Measurements from ENCODE around the gene VPS37B. TPM values are rescaled to one million over a fixed set of nuclear protein-coding genes. Genes with fewer than 3 reads are reported as not detected.
"Not testable (repeated sequence)": the region's sequence is repeated elsewhere in the genome, so short reads cannot be mapped to it uniquely, and the experiment has no call there.

VPS37B gene
- total and polyA plus RNA-seq, 2 donors: 8.9 to 28.2 TPM

DNA sequence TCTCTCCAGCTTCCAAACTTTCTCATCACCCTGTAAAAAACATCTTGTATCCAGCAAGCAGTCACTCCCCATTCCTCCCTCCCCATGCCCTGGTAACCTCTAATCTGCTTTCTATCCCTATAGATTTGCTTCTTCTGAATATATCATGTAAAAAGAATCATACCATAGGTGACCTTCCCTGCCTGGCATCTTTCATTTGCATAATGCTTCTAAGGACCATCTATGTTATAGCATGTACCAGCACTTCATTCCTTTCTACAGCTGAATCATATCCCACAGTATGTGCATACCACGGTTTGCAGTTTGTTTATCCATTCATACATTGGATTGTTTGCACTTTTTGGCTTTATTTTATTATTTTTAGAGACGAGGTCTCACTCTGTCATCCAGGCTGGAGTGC, 22.9 kb upstream of the VPS37B start:
- 93% methylated on average over 2 of the region's 2 CpGs for WGBS
- no peaks in the 10 kb centered on the region for H3K27me3 ChIP-seq (ENCODE audit: control insufficient read depth in 2 of 2, insufficient read depth in 1 of 2, low read length in 1 of 2)
- H3K9me3 ChIP-seq (ENCODE audit: control insufficient read depth in 2 of 2, insufficient read depth in 1 of 2, low read length in 1 of 2): peaks cover 0 to 8% of the 10 kb centered on the region in 2 donors
- no peak overlapping the region for H3K4me3 ChIP-seq (ENCODE audit: low read length in 2 of 2)
- DNase-seq (ENCODE audit: low read depth in 6 of 9, low spot score in 9 of 9): no peak
- H3K27ac ChIP-seq (ENCODE audit: low read depth in 1 of 2, low read length in 1 of 2): no peak overlapping the region
- H3K4me1 ChIP-seq (ENCODE audit: control insufficient read depth in 2 of 2, insufficient read depth in 2 of 2, low read length in 2 of 2): peaks cover 0 to 6% of the 10 kb centered on the region in 2 donors
- no peaks in the 10 kb centered on the region for H3K36me3 ChIP-seq (ENCODE audit: control insufficient read depth in 2 of 2, insufficient read depth in 2 of 2, low read length in 1 of 2)

DNA sequence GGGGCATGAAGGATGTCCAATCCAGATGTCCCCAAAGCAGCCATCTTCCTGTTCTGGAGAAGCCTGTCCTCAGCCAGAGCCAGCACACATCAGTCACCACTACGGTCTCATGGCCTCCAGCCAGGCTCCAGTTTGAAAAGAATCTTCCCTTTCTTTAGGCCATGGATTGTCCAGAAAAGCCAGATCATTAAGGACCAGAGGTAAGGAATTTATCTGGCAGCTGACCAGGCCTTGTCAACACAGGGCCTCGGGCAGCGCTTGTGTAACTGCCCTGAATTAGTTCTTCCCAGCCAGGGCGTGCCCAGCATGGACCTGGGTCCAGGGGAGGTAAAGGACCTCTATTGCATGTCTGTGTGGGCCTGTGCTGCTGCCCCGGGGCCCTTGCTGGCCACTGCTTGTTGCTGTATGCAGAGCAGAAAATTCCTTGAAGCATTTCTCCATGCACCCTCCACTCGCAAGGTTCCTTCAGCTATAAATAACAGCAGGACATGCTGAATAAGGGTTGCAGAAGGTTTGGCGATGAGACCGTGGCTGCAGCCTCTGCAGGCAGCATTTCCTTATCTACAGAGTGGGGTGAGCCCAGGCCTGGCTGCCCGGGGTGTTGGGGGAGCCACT, 21.7 kb upstream of the VPS37B start:
- Histone ChIP-seq H3K27me3 (ENCODE audit: control insufficient read depth in 2 of 2, insufficient read depth in 1 of 2, low read length in 1 of 2) (no peaks in the 10 kb centered on the region), H3K4me3 (ENCODE audit: low read length in 2 of 2) (no peak overlapping the region), H3K36me3 (ENCODE audit: control insufficient read depth in 2 of 2, insufficient read depth in 2 of 2, low read length in 1 of 2) (no peaks in the 10 kb centered on the region), H3K27ac (ENCODE audit: low read depth in 1 of 2, low read length in 1 of 2) (no peak overlapping the region), H3K4me1 (ENCODE audit: control insufficient read depth in 2 of 2, insufficient read depth in 2 of 2, low read length in 2 of 2) (peaks cover 0 to 6% of the 10 kb centered on the region in 2 donors), H3K9me3 (ENCODE audit: control insufficient read depth in 2 of 2, insufficient read depth in 1 of 2, low read length in 1 of 2) (peaks cover 0 to 8% of the 10 kb centered on the region in 2 donors)
- WGBS: 72% methylated on average over 9 of the region's 9 CpGs
- no peak for DNase-seq (ENCODE audit: low read depth in 6 of 9, low spot score in 9 of 9)

DNA sequence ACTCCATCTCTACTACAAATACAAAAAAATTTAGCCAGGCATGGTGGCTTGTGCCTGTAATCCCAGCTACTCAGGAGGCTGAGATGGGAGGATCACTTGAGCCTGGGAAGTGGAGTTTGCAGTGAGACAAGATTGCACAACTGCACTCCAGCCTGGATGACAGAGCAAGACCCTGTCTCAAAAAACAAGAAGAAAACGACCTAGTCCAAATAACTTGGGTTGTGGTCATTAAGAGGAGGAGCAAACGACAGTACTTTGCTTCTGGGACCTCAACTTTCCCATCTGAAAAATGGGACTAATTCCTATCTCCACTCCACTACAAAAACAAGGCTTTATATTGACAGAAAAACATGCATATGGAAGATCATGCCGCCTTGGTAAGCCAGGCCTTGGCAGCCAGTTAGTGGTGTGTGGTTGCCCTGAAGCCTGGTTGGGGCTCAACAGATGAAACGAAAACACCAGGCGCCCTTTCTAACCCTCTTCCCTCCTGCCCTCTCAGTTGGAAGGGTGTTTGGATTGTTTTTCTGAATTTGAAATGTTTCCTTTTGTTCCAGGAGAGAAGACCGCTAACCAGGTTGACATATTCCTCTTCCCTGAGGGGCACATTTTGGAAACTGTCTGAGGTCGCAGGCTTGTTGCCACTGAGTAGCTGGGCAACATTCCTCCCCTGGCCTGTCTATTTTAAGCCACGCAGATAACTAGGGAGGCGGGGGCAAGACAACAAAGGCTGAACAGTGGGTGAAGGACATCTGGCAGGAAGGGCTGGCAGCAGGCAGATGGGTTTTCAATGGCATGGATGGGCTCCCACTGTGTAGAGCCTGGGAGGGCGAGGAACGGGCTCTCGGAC, 13.7 kb upstream of the VPS37B start:
- no peak for DNase-seq (ENCODE audit: low read depth in 6 of 9, low spot score in 9 of 9)
- no peaks in the 10 kb centered on the region for H3K27me3 ChIP-seq (ENCODE audit: control insufficient read depth in 2 of 2, insufficient read depth in 1 of 2, low read length in 1 of 2)
- H3K4me1 ChIP-seq (ENCODE audit: control insufficient read depth in 2 of 2, insufficient read depth in 2 of 2, low read length in 2 of 2): peaks cover 0 to 5% of the 10 kb centered on the region in 2 donors
- no peaks in the 10 kb centered on the region for H3K36me3 ChIP-seq (ENCODE audit: control insufficient read depth in 2 of 2, insufficient read depth in 2 of 2, low read length in 1 of 2)
- H3K27ac ChIP-seq (ENCODE audit: low read depth in 1 of 2, low read length in 1 of 2): no peak overlapping the region
- no peak overlapping the region for H3K4me3 ChIP-seq (ENCODE audit: low read length in 2 of 2)
- WGBS: 77% methylated on average over 12 of the region's 12 CpGs
- peaks cover 0 to 2% of the 10 kb centered on the region in 2 donors for H3K9me3 ChIP-seq (ENCODE audit: control insufficient read depth in 2 of 2, insufficient read depth in 1 of 2, low read length in 1 of 2)

DNA sequence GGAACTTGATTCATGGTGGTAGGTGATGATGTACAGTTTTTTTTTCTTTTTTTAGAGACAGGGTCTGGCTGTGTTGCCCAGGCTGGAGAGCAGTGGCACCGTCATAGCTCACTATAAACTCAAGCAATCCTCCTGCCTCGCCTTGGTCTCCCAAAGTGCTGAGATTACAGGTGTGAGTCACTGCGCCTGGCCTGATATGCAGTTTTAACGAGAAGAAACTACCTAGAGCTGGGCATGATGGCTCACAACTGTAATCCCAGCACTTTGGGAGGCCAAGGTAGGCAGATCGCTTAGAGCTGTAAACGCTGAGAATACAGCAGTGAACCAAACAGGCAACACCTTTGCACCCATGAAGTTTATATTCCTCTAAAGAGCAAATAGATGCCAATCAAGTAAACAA, 13.0 kb upstream of the VPS37B start:
- no peak for DNase-seq (ENCODE audit: low read depth in 6 of 9, low spot score in 9 of 9)
- H3K36me3 ChIP-seq (ENCODE audit: control insufficient read depth in 2 of 2, insufficient read depth in 2 of 2, low read length in 1 of 2): no peaks in the 10 kb centered on the region
- H3K27ac ChIP-seq (ENCODE audit: low read depth in 1 of 2, low read length in 1 of 2): no peak overlapping the region
- no peak overlapping the region for H3K4me3 ChIP-seq (ENCODE audit: low read length in 2 of 2)
- WGBS: 90% methylated on average over 6 of the region's 6 CpGs
- no peaks in the 10 kb centered on the region for H3K27me3 ChIP-seq (ENCODE audit: control insufficient read depth in 2 of 2, insufficient read depth in 1 of 2, low read length in 1 of 2)
- H3K4me1 ChIP-seq (ENCODE audit: control insufficient read depth in 2 of 2, insufficient read depth in 2 of 2, low read length in 2 of 2): peaks cover 0 to 5% of the 10 kb centered on the region in 2 donors
- H3K9me3 ChIP-seq (ENCODE audit: control insufficient read depth in 2 of 2, insufficient read depth in 1 of 2, low read length in 1 of 2): no peaks in the 10 kb centered on the region

DNA sequence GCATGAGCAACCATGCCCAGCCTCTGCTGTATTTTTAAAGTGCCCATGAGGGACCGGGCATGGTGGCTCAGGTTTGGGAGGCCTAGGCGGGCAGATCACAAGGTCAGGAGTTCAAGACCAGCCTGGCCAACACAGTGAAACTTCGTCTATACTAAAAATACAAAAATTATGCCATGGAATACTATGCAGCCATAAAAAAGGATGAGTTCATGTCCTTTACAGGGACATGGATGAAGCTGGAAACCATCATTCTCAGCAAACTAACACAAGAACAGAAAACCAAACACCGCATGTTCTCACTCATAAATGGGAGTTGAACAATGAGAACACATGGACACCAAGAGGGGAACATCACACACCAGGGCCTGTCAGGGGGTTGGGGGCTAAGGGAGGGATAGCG, 9.3 kb upstream of the VPS37B start:
- not testable (repeated sequence) for H3K27me3 ChIP-seq (ENCODE audit: control insufficient read depth in 2 of 2, insufficient read depth in 1 of 2, low read length in 1 of 2); H3K4me3 ChIP-seq (ENCODE audit: low read length in 2 of 2); DNase-seq (ENCODE audit: low read depth in 6 of 9, low spot score in 9 of 9); H3K36me3 ChIP-seq (ENCODE audit: control insufficient read depth in 2 of 2, insufficient read depth in 2 of 2, low read length in 1 of 2); H3K9me3 ChIP-seq (ENCODE audit: control insufficient read depth in 2 of 2, insufficient read depth in 1 of 2, low read length in 1 of 2); H3K27ac ChIP-seq (ENCODE audit: low read depth in 1 of 2, low read length in 1 of 2)
- over 99% methylated on average over 5 of the region's 5 CpGs for WGBS
- peaks cover 0 to 11% of the 10 kb centered on the region in 2 donors for H3K4me1 ChIP-seq (ENCODE audit: control insufficient read depth in 2 of 2, insufficient read depth in 2 of 2, low read length in 2 of 2)

DNA sequence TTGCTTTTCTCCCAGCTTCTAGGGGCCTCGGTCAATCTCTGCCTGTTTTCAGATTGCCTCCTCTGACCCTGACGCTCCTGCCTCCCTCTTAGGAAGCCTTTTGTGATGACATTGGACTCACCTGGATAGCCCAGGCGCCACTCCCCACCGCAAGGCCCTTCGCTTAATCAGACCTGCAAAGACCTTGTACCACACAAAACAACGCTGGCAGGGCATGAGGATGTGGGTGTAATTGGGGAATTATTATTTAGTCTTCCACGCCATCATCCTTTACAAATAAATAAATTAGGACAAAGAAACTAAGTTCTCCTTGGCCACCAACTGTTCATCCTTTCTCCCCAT, 7.7 kb upstream of the VPS37B start:
- 88% methylated on average over 7 of the region's 7 CpGs for WGBS
- H3K4me1 ChIP-seq (ENCODE audit: control insufficient read depth in 2 of 2, insufficient read depth in 2 of 2, low read length in 2 of 2): peaks cover 7 to 21% of the 10 kb centered on the region in 2 donors
- no peak overlapping the region for H3K27ac ChIP-seq (ENCODE audit: low read depth in 1 of 2, low read length in 1 of 2)

DNA sequence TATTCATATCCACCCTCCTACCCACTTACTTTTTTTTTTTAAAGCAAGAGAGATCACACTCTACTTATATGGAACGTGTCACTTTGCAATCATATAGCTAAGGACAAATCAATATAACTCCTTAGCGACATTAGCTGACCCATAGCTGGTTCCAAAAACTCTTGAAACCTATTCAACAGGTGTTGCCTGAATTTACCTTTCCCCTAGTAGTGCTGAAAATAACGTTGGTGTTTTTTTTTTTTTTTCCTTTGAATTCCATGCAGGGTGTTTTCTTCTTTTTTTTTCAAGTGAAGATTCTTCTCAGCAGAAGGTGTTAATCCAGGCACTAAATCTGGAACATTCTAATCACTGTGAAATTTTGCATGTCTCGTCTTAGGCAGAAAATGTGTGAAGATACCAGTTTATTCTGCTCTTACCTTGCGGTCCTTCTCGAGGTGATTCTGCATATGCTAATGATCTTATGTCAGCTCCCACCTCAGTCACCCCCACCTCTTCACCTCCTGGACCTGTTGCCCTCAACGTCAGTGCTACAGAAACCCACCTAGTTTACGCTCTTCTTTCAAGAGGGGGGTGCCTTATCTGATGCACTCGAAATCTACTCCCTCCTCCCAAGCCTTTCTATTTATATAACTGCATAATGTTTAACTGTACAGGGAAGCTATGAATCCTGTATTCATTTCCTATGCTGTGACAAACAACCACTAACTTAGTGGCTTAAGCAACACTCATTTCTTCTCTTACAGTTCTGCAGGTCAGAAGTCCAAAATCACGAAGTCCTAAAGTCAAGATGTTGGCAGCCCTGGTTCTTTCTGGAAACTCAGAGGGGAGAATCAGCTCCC, 7.1 kb upstream of the VPS37B start:
- Histone ChIP-seq H3K27ac (ENCODE audit: low read depth in 1 of 2, low read length in 1 of 2) (no peak overlapping the region), H3K9me3 (ENCODE audit: control insufficient read depth in 2 of 2, insufficient read depth in 1 of 2, low read length in 1 of 2) (no peaks in the 10 kb centered on the region), H3K4me3 (ENCODE audit: low read length in 2 of 2) (no peak overlapping the region), H3K4me1 (ENCODE audit: control insufficient read depth in 2 of 2, insufficient read depth in 2 of 2, low read length in 2 of 2) (peaks cover 11 to 27% of the 10 kb centered on the region in 2 donors), H3K27me3 (ENCODE audit: control insufficient read depth in 2 of 2, insufficient read depth in 1 of 2, low read length in 1 of 2) (no peaks in the 10 kb centered on the region), H3K36me3 (ENCODE audit: control insufficient read depth in 2 of 2, insufficient read depth in 2 of 2, low read length in 1 of 2) (no peaks in the 10 kb centered on the region)
- WGBS: 60% methylated on average over 10 of the region's 10 CpGs
- DNase-seq (ENCODE audit: low read depth in 6 of 9, low spot score in 9 of 9): no peak

More for the DNA sequence above, 7.7 kb upstream of the VPS37B start:
- no peak for DNase-seq (ENCODE audit: low read depth in 6 of 9, low spot score in 9 of 9)
- H3K36me3 ChIP-seq (ENCODE audit: control insufficient read depth in 2 of 2, insufficient read depth in 2 of 2, low read length in 1 of 2): no peaks in the 10 kb centered on the region
- no peak overlapping the region for H3K4me3 ChIP-seq (ENCODE audit: low read length in 2 of 2)
- no peaks in the 10 kb centered on the region for H3K27me3 ChIP-seq (ENCODE audit: control insufficient read depth in 2 of 2, insufficient read depth in 1 of 2, low read length in 1 of 2)
- H3K9me3 ChIP-seq (ENCODE audit: control insufficient read depth in 2 of 2, insufficient read depth in 1 of 2, low read length in 1 of 2): no peaks in the 10 kb centered on the region

DNA sequence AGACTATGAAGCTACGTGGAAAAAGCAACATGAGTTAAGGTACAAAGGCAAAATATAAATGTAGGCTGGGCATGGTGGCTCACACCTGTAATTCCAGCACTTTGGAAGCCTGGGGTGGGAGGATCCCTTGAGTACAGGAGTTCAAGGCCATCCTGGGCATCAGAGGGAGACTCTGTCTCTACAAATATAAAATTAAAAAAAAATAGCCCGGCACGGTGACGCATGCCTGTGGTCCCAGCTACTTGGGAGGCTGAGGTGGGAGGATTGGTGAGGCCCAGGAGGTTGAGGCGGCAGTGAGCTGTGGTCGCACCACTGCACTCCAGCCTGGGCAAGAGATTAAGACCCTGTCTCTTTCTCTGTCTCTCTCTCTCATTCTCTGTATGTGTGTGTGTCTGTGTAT, 4.0 kb upstream of the VPS37B start:
- DNase-seq (ENCODE audit: low read depth in 6 of 9, low spot score in 9 of 9): no peak
- H3K27ac ChIP-seq (ENCODE audit: low read depth in 1 of 2, low read length in 1 of 2): no peak overlapping the region
- over 99% methylated on average over 6 of the region's 6 CpGs for WGBS
- H3K36me3 ChIP-seq (ENCODE audit: control insufficient read depth in 2 of 2, insufficient read depth in 2 of 2, low read length in 1 of 2): no peaks in the 10 kb centered on the region
- H3K9me3 ChIP-seq (ENCODE audit: control insufficient read depth in 2 of 2, insufficient read depth in 1 of 2, low read length in 1 of 2): peaks cover 1 to 2% of the 10 kb centered on the region in 2 donors
- no peak overlapping the region for H3K4me3 ChIP-seq (ENCODE audit: low read length in 2 of 2)
- H3K4me1 ChIP-seq (ENCODE audit: control insufficient read depth in 2 of 2, insufficient read depth in 2 of 2, low read length in 2 of 2): peaks cover 15 to 49% of the 10 kb centered on the region in 2 donors
- H3K27me3 ChIP-seq (ENCODE audit: control insufficient read depth in 2 of 2, insufficient read depth in 1 of 2, low read length in 1 of 2): no peaks in the 10 kb centered on the region

DNA sequence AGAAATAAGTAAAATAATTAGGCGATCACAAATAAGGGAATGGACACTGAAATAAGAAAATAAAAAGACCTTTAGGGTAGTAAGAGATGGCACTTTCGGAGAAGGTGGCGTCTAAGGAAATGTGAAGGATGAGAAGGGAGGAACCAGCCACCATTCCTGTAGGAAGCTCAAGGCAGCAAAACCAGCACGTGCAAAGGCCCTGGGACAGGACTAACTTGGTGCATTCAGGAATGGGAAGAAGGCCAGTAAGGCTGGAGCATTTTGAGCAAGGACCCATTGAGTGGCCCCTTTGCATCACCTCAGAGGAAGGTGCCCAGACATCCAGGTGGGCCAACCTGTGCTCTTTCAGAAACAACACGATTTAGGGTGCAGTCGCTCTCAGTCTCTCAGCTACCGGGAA, 738 bp upstream of the VPS37B start:
- H3K36me3 ChIP-seq (ENCODE audit: control insufficient read depth in 2 of 2, insufficient read depth in 2 of 2, low read length in 1 of 2): peaks cover 0 to 4% of the 10 kb centered on the region in 2 donors
- no peak overlapping the region for H3K4me3 ChIP-seq (ENCODE audit: low read length in 2 of 2)
- 98% methylated on average over 7 of the region's 7 CpGs for WGBS
- H3K27ac ChIP-seq (ENCODE audit: low read depth in 1 of 2, low read length in 1 of 2): no peak overlapping the region
- peaks cover 1 to 2% of the 10 kb centered on the region in 2 donors for H3K9me3 ChIP-seq (ENCODE audit: control insufficient read depth in 2 of 2, insufficient read depth in 1 of 2, low read length in 1 of 2)
- no peaks in the 10 kb centered on the region for H3K27me3 ChIP-seq (ENCODE audit: control insufficient read depth in 2 of 2, insufficient read depth in 1 of 2, low read length in 1 of 2)
- DNase-seq (ENCODE audit: low read depth in 6 of 9, low spot score in 9 of 9): no peak
- H3K4me1 ChIP-seq (ENCODE audit: control insufficient read depth in 2 of 2, insufficient read depth in 2 of 2, low read length in 2 of 2): peaks cover 22 to 70% of the 10 kb centered on the region in 2 donors

Measured in thymus (tissue), 11 donors.